Measurements from ENCODE around the gene C10orf67. TPM values are rescaled to one million over a fixed set of nuclear protein-coding genes. Genes with fewer than 3 reads are reported as not detected.

Gene C10orf67
- polyA plus RNA-seq, 1 experiment, result 0.15 TPM

DNA sequence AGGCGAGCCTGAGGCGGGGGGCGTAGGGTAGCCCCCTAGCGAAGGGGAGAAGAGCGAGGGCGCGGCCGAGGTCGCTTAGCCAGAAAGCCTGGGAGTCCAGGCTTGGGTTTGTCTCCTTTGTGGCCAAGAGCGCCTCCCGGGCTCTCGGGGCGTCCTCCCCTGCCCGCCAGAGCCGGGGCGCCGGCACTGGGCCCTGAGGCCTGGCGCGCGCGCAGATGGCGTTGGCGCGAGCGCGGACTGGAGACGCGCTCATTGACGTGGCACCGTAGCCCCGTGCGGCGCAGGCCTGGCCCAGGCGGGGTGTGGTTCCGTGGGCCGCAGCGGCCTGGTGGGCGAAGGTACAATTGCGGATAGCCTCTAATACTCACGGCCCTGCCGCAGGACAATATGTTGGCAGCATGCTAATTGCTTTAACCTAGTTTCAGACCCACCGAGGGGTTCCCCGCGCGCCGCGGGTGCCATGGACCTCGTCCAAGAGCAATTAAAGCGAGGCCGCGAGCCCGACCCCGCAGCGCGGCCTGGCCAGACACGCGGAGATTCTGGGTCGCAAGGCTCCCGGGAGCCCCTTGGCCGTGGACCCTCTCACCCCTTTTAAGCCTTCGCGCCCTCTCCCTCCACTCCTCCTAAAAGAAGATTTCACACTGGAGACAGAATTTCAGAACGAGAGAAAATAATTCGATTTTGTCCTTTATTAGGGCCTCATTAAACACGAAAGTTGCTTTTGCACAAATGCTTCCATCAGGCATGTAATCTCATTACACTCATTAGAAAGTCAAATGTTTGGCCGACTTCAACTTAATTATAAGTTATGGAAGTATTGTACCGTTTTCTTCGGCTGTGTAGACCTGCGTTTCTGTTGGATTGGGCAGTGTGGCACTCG lies 149.4 kb downstream of the C10orf67 start:
- H3K4me3 ChIP-seq (ENCODE audit: low read depth, low read length), result no peak overlapping the region
- H3K36me3 ChIP-seq (ENCODE audit: control insufficient read depth, insufficient read depth, low read length), result no peaks in the 10 kb centered on the region
- ChIA-PET CTCF (no interaction called here), POLR2A (no interaction called here)
- peaks cover 46% of the 10 kb centered on the region for H3K27me3 ChIP-seq (ENCODE audit: control insufficient read depth, insufficient read depth, low read length)
- no peak for DNase-seq (ENCODE audit: low read depth)
- TF ChIP-seq, protein P1, sequence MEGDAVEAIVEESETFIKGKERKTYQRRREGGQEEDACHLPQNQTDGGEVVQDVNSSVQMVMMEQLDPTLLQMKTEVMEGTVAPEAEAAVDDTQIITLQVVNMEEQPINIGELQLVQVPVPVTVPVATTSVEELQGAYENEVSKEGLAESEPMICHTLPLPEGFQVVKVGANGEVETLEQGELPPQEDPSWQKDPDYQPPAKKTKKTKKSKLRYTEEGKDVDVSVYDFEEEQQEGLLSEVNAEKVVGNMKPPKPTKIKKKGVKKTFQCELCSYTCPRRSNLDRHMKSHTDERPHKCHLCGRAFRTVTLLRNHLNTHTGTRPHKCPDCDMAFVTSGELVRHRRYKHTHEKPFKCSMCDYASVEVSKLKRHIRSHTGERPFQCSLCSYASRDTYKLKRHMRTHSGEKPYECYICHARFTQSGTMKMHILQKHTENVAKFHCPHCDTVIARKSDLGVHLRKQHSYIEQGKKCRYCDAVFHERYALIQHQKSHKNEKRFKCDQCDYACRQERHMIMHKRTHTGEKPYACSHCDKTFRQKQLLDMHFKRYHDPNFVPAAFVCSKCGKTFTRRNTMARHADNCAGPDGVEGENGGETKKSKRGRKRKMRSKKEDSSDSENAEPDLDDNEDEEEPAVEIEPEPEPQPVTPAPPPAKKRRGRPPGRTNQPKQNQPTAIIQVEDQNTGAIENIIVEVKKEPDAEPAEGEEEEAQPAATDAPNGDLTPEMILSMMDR (IDR thresholded peaks at IDR 0.05; ENCODE audit: insufficient read depth, low read depth, low read length), result no peak

DNA sequence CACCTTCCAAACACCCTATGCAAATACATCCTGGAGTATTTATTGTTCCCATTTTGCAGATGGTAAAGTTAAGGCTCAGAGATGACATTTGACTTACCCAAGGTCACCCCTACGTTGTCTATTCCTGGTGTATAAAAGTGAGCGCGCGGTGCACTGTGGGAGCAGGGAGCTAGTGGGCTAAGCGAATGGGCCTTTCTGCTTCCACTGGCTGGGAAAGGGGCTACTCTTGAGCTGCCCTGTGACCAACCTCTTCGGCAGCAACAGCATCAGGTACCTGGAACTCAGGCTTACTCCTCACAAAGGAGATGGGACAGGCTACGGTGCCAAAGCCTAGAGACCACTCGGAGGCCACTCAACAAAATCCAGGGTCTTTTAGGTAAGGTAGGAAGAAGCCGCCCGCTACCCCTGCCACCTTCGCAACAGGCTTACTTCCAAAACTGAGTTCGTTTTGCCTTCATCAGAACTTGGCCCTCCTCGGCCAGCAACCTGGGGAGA lies 150.1 kb downstream of the C10orf67 start:
- TF ChIP-seq, protein P1 (IDR thresholded peaks at IDR 0.05; ENCODE audit: insufficient read depth, low read depth, low read length), result no peak
- no peaks in the 10 kb centered on the region for H3K36me3 ChIP-seq (ENCODE audit: control insufficient read depth, insufficient read depth, low read length)
- no peak overlapping the region for H3K4me3 ChIP-seq (ENCODE audit: low read depth, low read length)
- no peak for DNase-seq (ENCODE audit: low read depth)
- peaks cover 44% of the 10 kb centered on the region for H3K27me3 ChIP-seq (ENCODE audit: control insufficient read depth, insufficient read depth, low read length)
- ChIA-PET POLR2A (no interaction called here), CTCF (interaction anchor here (0.5 kb wide), 1 partner anchor 1993 kb away, joined by 3 read pairs; no protein-coding TSS in a partner anchor)

DNA sequence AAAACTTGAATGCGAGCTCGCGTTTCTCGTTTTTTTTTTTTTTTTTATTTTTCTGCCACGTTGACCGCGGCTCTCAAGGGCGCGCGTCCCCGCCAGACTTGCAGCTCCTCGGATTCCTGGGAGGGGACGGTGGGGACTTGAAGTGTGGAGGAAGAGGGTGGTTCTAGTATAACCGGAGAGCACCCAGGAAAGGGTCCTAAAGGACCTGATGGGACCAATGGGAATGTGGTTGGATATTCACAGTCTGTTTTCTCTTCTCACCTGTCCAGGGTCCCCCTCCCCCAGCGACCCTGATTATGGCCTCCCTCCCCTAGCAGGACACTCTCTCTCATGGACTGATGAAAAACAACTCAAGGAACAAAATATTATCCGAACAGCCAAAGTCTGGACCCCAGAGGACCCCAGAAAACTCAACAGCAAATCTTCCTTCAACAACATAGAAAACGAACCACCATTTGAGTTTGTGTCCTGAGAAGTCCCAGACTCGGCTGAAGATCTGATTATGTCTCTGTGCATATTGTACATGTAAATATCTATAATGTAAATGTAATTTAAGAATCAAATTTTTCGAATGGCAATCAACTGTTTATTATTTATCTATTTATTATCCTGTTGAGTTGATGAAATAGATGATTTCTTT lies 151.0 kb downstream of the C10orf67 start:
- Histone ChIP-seq H3K36me3 (ENCODE audit: control insufficient read depth, insufficient read depth, low read length) (no peaks in the 10 kb centered on the region), H3K27me3 (ENCODE audit: control insufficient read depth, insufficient read depth, low read length) (peaks cover 46% of the 10 kb centered on the region), H3K4me3 (ENCODE audit: low read depth, low read length) (no peak overlapping the region)
- TF ChIP-seq, protein P1 (IDR thresholded peaks at IDR 0.05; ENCODE audit: insufficient read depth, low read depth, low read length), result no peak
- CTCF ChIA-PET, result interaction anchor here (0.8 kb wide), 1 partner anchor 16 kb away, joined by 3 read pairs; no protein-coding TSS in a partner anchor
- no peak for DNase-seq (ENCODE audit: low read depth)
- POLR2A ChIA-PET, result no interaction called here

DNA sequence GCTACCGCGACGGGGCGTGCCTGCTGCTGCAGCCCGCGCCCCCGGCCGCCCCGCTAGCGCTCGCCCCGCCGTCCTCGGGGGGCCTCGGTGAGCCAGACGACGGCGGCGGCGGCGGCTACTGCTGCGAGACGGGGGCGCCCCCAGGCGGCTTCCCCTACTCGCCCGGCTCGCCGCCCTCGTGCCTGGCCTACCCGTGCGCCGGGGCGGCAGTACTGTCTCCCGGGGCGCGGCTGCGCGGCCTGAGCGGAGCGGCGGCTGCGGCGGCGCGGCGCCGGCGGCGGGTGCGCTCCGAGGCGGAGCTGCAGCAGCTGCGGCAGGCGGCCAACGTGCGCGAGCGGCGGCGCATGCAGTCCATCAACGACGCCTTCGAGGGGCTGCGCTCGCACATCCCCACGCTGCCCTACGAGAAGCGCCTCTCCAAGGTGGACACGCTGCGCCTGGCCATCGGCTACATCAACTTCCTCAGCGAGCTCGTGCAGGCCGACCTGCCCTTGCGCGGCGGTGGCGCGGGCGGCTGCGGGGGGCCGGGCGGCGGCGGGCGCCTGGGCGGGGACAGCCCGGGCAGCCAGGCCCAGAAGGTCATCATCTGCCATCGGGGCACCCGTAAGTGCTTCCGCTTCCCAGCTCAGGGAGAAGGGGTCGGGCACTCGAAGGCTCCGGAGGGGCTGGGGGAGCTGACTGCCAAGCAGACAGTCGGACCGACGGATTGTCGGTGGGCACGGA lies 151.7 kb downstream of the C10orf67 start:
- Histone ChIP-seq H3K27me3 (ENCODE audit: control insufficient read depth, insufficient read depth, low read length) (peaks cover 42% of the 10 kb centered on the region), H3K36me3 (ENCODE audit: control insufficient read depth, insufficient read depth, low read length) (no peaks in the 10 kb centered on the region), H3K4me3 (ENCODE audit: low read depth, low read length) (no peak overlapping the region)
- POLR2A ChIA-PET, result no interaction called here
- no peak for DNase-seq (ENCODE audit: low read depth)
- CTCF ChIA-PET, result interaction anchor here (0.8 kb wide), 1 partner anchor 15 kb away, joined by 3 read pairs; no protein-coding TSS in a partner anchor
- TF ChIP-seq, protein P1 (IDR thresholded peaks at IDR 0.05; ENCODE audit: insufficient read depth, low read depth, low read length), result no peak
